SK-N-SH (cell line): ENCODE measurements around the gene PKNOX2. TPM values are rescaled to one million over a fixed set of nuclear protein-coding genes. Genes with fewer than 3 reads are reported as not detected.

Experiments used
- CTCF ChIA-PET: fragments of 300-600, 350-600 bp; formaldehyde crosslinking; extraction: SDS; loops from one replicate; lab custom pipeline; 2021; lab: Yijun Ruan, JAX
- POLR2A ChIA-PET: fragments of 350-600 bp; sonication (Branson Sonifier 250); formaldehyde crosslinking; extraction: SDS; loops from one replicate; lab custom pipeline; 2020; ENCODE audit warnings: antibody characterized with exemption, inconsistent platforms; lab: Yijun Ruan, JAX
- DNase-seq: peaks from one replicate; pipeline ENCODE4 v3.0.0; 2012
- H2AFZ ChIP-seq: fragments of 200-600 bp; sonication (generic); 2 replicates; pipeline ENCODE4 v1.8.1; 2016; ENCODE audit warnings: antibody characterized with exemption, mild to moderate bottlenecking, low read depth
- H3F3A ChIP-seq: fragments of 200-600 bp; sonication (generic); replicated peaks from 2 replicates; pipeline ENCODE3; 2016; ENCODE audit warnings: antibody characterized with exemption, mild to moderate bottlenecking; ENCODE audit not compliant: insufficient read depth
- H3K27ac ChIP-seq, 2 experiments: fragments of 200-500 bp in 1 of 2; fragments of 200-600 bp in 1 of 2; sonication (Bioruptor generic) in 1 of 2; sonication (generic), shearing (Covaris generic) in 1 of 2; 2 replicates each; pipeline versions ENCODE4 v1.5.1 to v1.6.1; 2014 to 2016; ENCODE audit warnings: low read depth in 2 of 2, inconsistent platforms in 1 of 2, low read length in 1 of 2, mild to moderate bottlenecking in 1 of 2, mixed read lengths in 1 of 2
- H3K27me3 ChIP-seq: fragments of 200-600 bp; sonication (generic), shearing (Covaris generic); 2 replicates; pipeline ENCODE4 v1.6.1; 2016; ENCODE audit warnings: mixed run types; ENCODE audit not compliant: insufficient read depth
- H3K36me3 ChIP-seq, 2 experiments: fragments of 200-500 bp in 1 of 2; fragments of 200-600 bp in 1 of 2; sonication (Bioruptor generic) in 1 of 2; sonication (generic) in 1 of 2; replicated peaks in 1 of 2; 2 replicates each; pipeline versions ENCODE3 to v1.5.1; 2014 to 2016; ENCODE audit warnings: low read length in 1 of 2, mild to moderate bottlenecking in 1 of 2; ENCODE audit not compliant: insufficient read depth in 2 of 2, control insufficient read depth in 1 of 2
- H3K4me1 ChIP-seq, 2 experiments: fragments of 200-500 bp in 1 of 2; fragments of 200-600 bp in 1 of 2; sonication (Bioruptor generic) in 1 of 2; sonication (generic), shearing (Covaris generic) in 1 of 2; 2 replicates each; pipeline versions ENCODE4 v1.5.1 to v1.6.1; 2014 to 2016; ENCODE audit warnings: low read depth in 1 of 2, low read length in 1 of 2, mixed run types in 1 of 2; ENCODE audit not compliant: insufficient read depth in 2 of 2, control insufficient read depth in 1 of 2
- H3K4me2 ChIP-seq: fragments of 200-600 bp; sonication (generic), shearing (Covaris generic); 2 replicates; pipeline ENCODE4 v1.6.1; 2017; ENCODE audit warnings: mixed run types
- H3K4me3 ChIP-seq, 2 experiments: fragments of 200-500 bp in 1 of 2; fragments of 200-600 bp in 1 of 2; sonication (Bioruptor generic) in 1 of 2; sonication (generic), shearing (Covaris generic) in 1 of 2; 2 replicates each; pipeline versions ENCODE4 v1.5.1 to v1.8.1; 2014 to 2016; ENCODE audit warnings: low read depth in 2 of 2, inconsistent platforms in 1 of 2, low read length in 1 of 2, mild to moderate bottlenecking in 1 of 2, mixed read lengths in 1 of 2, moderate library complexity in 1 of 2
- H3K79me2 ChIP-seq: fragments of 200-600 bp; sonication (generic); 2 replicates; pipeline ENCODE4 v1.8.1; 2017; ENCODE audit warnings: mild to moderate bottlenecking; ENCODE audit not compliant: insufficient read depth
- H3K9ac ChIP-seq: fragments of 200-600 bp; sonication (generic); 2 replicates; pipeline ENCODE4 v1.6.1; 2017; ENCODE audit warnings: mixed run types
- H3K9me2 ChIP-seq: fragments of 200-600 bp; sonication (generic); 2 replicates; pipeline ENCODE4 v1.6.1; 2017; ENCODE audit warnings: mixed run types
- H3K9me3 ChIP-seq: fragments of 200-600 bp; sonication (generic); 2 replicates; pipeline ENCODE4 v1.6.1; 2017; ENCODE audit warnings: mixed run types, mild to moderate bottlenecking, moderate library complexity
- H4K20me1 ChIP-seq: fragments of 200-600 bp; sonication (generic); 2 replicates; pipeline ENCODE4 v1.6.1; 2017; ENCODE audit warnings: mild to moderate bottlenecking, mixed run types; ENCODE audit not compliant: insufficient read depth
- CHD2 ChIP-seq: fragments of 150-350 bp; IDR thresholded peaks from 2 replicates; pipeline ENCODE4 v1.6.1; 2018; ENCODE audit warnings: low read length; ENCODE audit not compliant: partially characterized antibody
- EZH2phosphoT487 ChIP-seq: fragments of 200-600 bp; sonication (generic); IDR thresholded peaks from 2 replicates; pipeline ENCODE4 v1.6.1; 2017; ENCODE audit warnings: low read depth, mixed run types, mild to moderate bottlenecking, antibody characterized with exemption, moderate library complexity, borderline replicate concordance
- FOSL2 ChIP-seq: IDR thresholded peaks from 2 replicates; pipeline ENCODE4 v1.4.0; 2012; ENCODE audit warnings: low read depth, mild to moderate bottlenecking, moderate library complexity, borderline replicate concordance
- FOXJ3 ChIP-seq: sonication (generic); formaldehyde crosslinking; IDR thresholded peaks from 2 replicates; pipeline ENCODE4 v1.5.1; 2020; ENCODE audit warnings: mild to moderate bottlenecking, missing genetic modification reagents
- FOXM1 ChIP-seq: IDR thresholded peaks from 2 replicates; pipeline ENCODE4 v1.4.0; 2012; ENCODE audit warnings: low read depth, mild to moderate bottlenecking
- GATA2 ChIP-seq: sonication (generic); formaldehyde crosslinking; IDR thresholded peaks from 2 replicates; pipeline ENCODE4 v1.5.0; 2020; ENCODE audit warnings: mild to moderate bottlenecking, missing genetic modification reagents
- JUND ChIP-seq: IDR thresholded peaks from 2 replicates; pipeline ENCODE4 v1.4.0; 2012
- MEF2A ChIP-seq: IDR thresholded peaks from 2 replicates; pipeline ENCODE4 v1.4.0; 2012; ENCODE audit warnings: low read depth, borderline replicate concordance
- NRF1 ChIP-seq: IDR thresholded peaks from 2 replicates; pipeline ENCODE4 v1.6.1; 2012; ENCODE audit warnings: low read depth, mild to moderate bottlenecking, low read length
- POLR2AphosphoS5 ChIP-seq: IDR thresholded peaks from 2 replicates; pipeline ENCODE4 v1.6.1; 2012; ENCODE audit warnings: low read depth, low read length
- RCOR1 ChIP-seq: fragments of 150-350 bp; IDR thresholded peaks from 2 replicates; pipeline ENCODE4 v1.6.1; 2017; ENCODE audit warnings: antibody characterized with exemption, low read length
- RXRA ChIP-seq: IDR thresholded peaks from 2 replicates; pipeline ENCODE4 v1.4.0; 2012; ENCODE audit warnings: low read depth, mild to moderate bottlenecking, borderline replicate concordance
- TAF1 ChIP-seq: IDR thresholded peaks from 2 replicates; pipeline ENCODE4 v1.6.1; 2012; ENCODE audit warnings: low read depth, mild to moderate bottlenecking, low read length, moderate library complexity, borderline replicate concordance
- TCF12 ChIP-seq: IDR thresholded peaks from 2 replicates; pipeline ENCODE4 v1.4.0; 2012
- TEAD4 ChIP-seq: IDR thresholded peaks from 2 replicates; pipeline ENCODE4 v1.4.0; 2012; ENCODE audit warnings: mild to moderate bottlenecking, borderline replicate concordance; ENCODE audit not compliant: insufficient read depth
- WGBS: methylation state at CpG from one replicate; pipeline ENCODE4 v1.1.6; 2017; ENCODE audit warnings: low lambda C conversion rate; 5-methylcytosine and 5-hydroxymethylcytosine counted together
- polyA plus RNA-seq, 3 experiments: library from polyadenylated mRNA; depleted of rRNA; stranded (reverse); fragments of >200 nt; gene quantifications; 2 replicates each; pipeline ENCODE4 v1.2.3, GENCODE V29; 2012
- TF ChIP-seq, protein P1 (sequence below): IDR thresholded peaks from 2 replicates; pipeline ENCODE4 v1.4.0; 2012; ENCODE audit warnings: low read depth, borderline replicate concordance
- TF ChIP-seq, protein P2 (sequence below): IDR thresholded peaks from 2 replicates; pipeline ENCODE4; 2012
- TF ChIP-seq, protein P3 (sequence below): fragments of 150-350 bp; IDR thresholded peaks from 2 replicates; pipeline ENCODE4 v1.6.1; 2017; ENCODE audit warnings: antibody characterized with exemption, low read length, low read depth, borderline replicate concordance
- TF ChIP-seq, protein P4 (sequence below): IDR thresholded peaks from 2 replicates; pipeline ENCODE4 v1.6.1; 2012; ENCODE audit warnings: mild to moderate bottlenecking, low read depth, low read length, moderate library complexity
- TF ChIP-seq, protein P5 (sequence below): IDR thresholded peaks from 2 replicates; pipeline ENCODE4 v1.4.0; 2012; ENCODE audit warnings: low read depth

The PKNOX2 gene
- polyA plus RNA-seq, 1 of the 3 experiments (the other 2 are of a cell fraction) = 0.02 TPM

DNA sequence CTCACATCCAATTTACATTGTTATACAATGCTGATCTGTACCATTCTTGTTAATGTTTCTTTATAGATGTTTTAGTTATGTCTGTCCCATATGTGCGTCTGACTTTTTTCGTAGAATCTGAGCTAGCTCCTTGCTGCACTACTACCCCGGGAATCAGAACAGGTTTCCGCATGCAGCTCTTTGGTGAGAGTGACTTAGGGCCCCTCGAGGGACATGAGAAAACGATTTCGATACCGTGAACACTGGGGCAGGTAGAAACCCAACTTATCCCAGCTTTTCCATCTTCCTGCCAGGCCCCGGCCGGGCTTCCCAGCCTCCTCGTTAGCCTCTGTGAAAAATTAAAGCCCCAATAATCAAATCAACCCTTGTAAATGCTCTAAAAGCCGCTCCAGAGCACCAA, 23.4 kb upstream of the PKNOX2 start:
- TF ChIP-seq FOSL2 (no peak), RCOR1 (no peak), GATA2 (CRISPR knock-in tag) (no peak), NRF1 (no peak), CHD2 (no peak), FOXM1 (no peak), MEF2A (no peak), TAF1 (no peak), FOXJ3 (CRISPR knock-in tag) (no peak), POLR2AphosphoS5 (no peak), JUND (no peak), RXRA (no peak), TEAD4 (no peak), EZH2phosphoT487 (no peak), TCF12 (no peak)
- TF ChIP-seq, protein P1, sequence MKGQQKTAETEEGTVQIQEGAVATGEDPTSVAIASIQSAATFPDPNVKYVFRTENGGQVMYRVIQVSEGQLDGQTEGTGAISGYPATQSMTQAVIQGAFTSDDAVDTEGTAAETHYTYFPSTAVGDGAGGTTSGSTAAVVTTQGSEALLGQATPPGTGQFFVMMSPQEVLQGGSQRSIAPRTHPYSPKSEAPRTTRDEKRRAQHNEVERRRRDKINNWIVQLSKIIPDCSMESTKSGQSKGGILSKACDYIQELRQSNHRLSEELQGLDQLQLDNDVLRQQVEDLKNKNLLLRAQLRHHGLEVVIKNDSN = no peak
- TF ChIP-seq, protein P2, sequence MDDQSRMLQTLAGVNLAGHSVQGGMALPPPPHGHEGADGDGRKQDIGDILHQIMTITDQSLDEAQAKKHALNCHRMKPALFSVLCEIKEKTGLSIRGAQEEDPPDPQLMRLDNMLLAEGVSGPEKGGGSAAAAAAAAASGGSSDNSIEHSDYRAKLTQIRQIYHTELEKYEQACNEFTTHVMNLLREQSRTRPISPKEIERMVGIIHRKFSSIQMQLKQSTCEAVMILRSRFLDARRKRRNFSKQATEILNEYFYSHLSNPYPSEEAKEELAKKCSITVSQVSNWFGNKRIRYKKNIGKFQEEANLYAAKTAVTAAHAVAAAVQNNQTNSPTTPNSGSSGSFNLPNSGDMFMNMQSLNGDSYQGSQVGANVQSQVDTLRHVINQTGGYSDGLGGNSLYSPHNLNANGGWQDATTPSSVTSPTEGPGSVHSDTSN = no peak
- TF ChIP-seq, protein P3, sequence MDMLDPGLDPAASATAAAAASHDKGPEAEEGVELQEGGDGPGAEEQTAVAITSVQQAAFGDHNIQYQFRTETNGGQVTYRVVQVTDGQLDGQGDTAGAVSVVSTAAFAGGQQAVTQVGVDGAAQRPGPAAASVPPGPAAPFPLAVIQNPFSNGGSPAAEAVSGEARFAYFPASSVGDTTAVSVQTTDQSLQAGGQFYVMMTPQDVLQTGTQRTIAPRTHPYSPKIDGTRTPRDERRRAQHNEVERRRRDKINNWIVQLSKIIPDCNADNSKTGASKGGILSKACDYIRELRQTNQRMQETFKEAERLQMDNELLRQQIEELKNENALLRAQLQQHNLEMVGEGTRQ = no peak
- TF ChIP-seq, protein P4, sequence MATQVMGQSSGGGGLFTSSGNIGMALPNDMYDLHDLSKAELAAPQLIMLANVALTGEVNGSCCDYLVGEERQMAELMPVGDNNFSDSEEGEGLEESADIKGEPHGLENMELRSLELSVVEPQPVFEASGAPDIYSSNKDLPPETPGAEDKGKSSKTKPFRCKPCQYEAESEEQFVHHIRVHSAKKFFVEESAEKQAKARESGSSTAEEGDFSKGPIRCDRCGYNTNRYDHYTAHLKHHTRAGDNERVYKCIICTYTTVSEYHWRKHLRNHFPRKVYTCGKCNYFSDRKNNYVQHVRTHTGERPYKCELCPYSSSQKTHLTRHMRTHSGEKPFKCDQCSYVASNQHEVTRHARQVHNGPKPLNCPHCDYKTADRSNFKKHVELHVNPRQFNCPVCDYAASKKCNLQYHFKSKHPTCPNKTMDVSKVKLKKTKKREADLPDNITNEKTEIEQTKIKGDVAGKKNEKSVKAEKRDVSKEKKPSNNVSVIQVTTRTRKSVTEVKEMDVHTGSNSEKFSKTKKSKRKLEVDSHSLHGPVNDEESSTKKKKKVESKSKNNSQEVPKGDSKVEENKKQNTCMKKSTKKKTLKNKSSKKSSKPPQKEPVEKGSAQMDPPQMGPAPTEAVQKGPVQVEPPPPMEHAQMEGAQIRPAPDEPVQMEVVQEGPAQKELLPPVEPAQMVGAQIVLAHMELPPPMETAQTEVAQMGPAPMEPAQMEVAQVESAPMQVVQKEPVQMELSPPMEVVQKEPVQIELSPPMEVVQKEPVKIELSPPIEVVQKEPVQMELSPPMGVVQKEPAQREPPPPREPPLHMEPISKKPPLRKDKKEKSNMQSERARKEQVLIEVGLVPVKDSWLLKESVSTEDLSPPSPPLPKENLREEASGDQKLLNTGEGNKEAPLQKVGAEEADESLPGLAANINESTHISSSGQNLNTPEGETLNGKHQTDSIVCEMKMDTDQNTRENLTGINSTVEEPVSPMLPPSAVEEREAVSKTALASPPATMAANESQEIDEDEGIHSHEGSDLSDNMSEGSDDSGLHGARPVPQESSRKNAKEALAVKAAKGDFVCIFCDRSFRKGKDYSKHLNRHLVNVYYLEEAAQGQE = no peak
- TF ChIP-seq, protein P5, sequence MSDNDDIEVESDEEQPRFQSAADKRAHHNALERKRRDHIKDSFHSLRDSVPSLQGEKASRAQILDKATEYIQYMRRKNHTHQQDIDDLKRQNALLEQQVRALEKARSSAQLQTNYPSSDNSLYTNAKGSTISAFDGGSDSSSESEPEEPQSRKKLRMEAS = no peak
- Histone ChIP-seq H3K4me1 (peaks cover 0 to 13% of the 10 kb centered on the region in 2 experiments; a peak in 1 of 4 replicates), H3K9me2 (no peaks in the 10 kb centered on the region), H3K27ac (no peak overlapping the region), H3K36me3 (no peaks in the 10 kb centered on the region), H3K27me3 (no peaks in the 10 kb centered on the region; the same call in 1 of the 2 replicates), H3K4me2 (no peak overlapping the region), H3K79me2 (no peaks in the 10 kb centered on the region), H4K20me1 (no peaks in the 10 kb centered on the region), H2AFZ (no peak overlapping the region), H3F3A (no peaks in the 10 kb centered on the region), H3K9ac (no peak overlapping the region), H3K9me3 (no peaks in the 10 kb centered on the region), H3K4me3 (no peak overlapping the region)
- 87% methylated on average over 12 of the region's 12 CpGs for WGBS
- POLR2A ChIA-PET = interaction anchor here (0.9 to 1.5 kb wide), 3 partner anchors 29 to 50 kb away, joined by 4 to 6 read pairs (median 5); no protein-coding TSS in a partner anchor
- no peak for DNase-seq
- CTCF ChIA-PET = interaction anchor here (0.6 to 5.2 kb wide), 37 partner anchors 8 to 281 kb away, joined by 3 to 147 read pairs (median 8); partner anchors contain the start of genes PKNOX2 and TMEM218
